CD4-positive, alpha-beta T cell treated with Interleukin-6 at 100 ng/mL for 8 hours (primary cell): ENCODE data around the gene PRLH.

ENCODE experiments used
- DNase-seq: peaks from one replicate; pipeline ENCODE4 v3.0.0-alpha.2; 2020; ENCODE audit warnings: mixed read lengths, low spot score

Gene PRLH

GRCh38 chr2:237565974-237566373, 400 bp upstream of the PRLH start:
- DNase-seq = no peak

- DNase-seq = no peak
Observed at GRCh38 chr2:237567276-237568029, 1.1 kb downstream of the PRLH start.

- no peak for DNase-seq
Observed at GRCh38 chr2:237568121-237568660, 1.8 kb downstream of the PRLH start.

GRCh38 chr2:237569041-237569440, 2.7 kb downstream of the PRLH start:
- DNase-seq = no peak

GRCh38 chr2:237569896-237570295, 3.5 kb downstream of the PRLH start:
- DNase-seq = no peak

- DNase-seq = no peak
Observed at GRCh38 chr2:237570776-237571335, 4.5 kb downstream of the PRLH start.

GRCh38 chr2:237571551-237571950, 5.2 kb downstream of the PRLH start:
- DNase-seq = no peak

- DNase-seq = peak; percentile 80
Observed at GRCh38 chr2:237572021-237572741, 5.8 kb downstream of the PRLH start.

GRCh38 chr2:237572742-237573101, 6.3 kb downstream of the PRLH start:
- DNase-seq = no peak

- no peak for DNase-seq
Observed at GRCh38 chr2:237573721-237574415, 7.5 kb downstream of the PRLH start.

GRCh38 chr2:237574467-237574866, 8.1 kb downstream of the PRLH start:
- no peak for DNase-seq

GRCh38 chr2:237574894-237575868, 8.8 kb downstream of the PRLH start:
- no peak for DNase-seq

GRCh38 chr2:237575869-237576862, 9.8 kb downstream of the PRLH start:
- no peak for DNase-seq

- no peak for DNase-seq
Observed at GRCh38 chr2:237576974-237577373, 10.6 kb downstream of the PRLH start.

- no peak for DNase-seq
Observed at GRCh38 chr2:237577458-237577857, 11.1 kb downstream of the PRLH start.

GRCh38 chr2:237577956-237578870, 11.8 kb downstream of the PRLH start:
- no peak for DNase-seq

GRCh38 chr2:237581326-237581725, 15.0 kb downstream of the PRLH start:
- no peak for DNase-seq
